H1 (cell line): ENCODE data around the gene MTG1. TPM values are rescaled to one million over a fixed set of nuclear protein-coding genes. Genes with fewer than 3 reads are reported as not detected.

Experiments
- CTCF ChIA-PET: fragments of 300-600 bp; sonication (Branson Sonifier 250); formaldehyde crosslinking; loops from one replicate; lab custom pipeline; 2021; ENCODE audit not compliant: partially characterized antibody; lab: Charles Lee
- POLR2A ChIA-PET: fragments of 300-600 bp; sonication (Branson Sonifier 250); formaldehyde crosslinking; loops from one replicate; lab custom pipeline; 2021; ENCODE audit warnings: inconsistent platforms; ENCODE audit not compliant: partially characterized antibody; lab: Charles Lee
- DNase-seq, 2 experiments: peaks; one replicate each; pipeline versions ENCODE4 v3.0.0 to v3.0.0-alpha.2; 2010 to 2022; ENCODE audit warnings: low spot score in 2 of 2, low read depth in 1 of 2, mixed read lengths in 1 of 2
- FAIRE-seq: peaks from 2 replicates; lab custom pipeline; 2011; peaks lifted over from hg19 to GRCh38; lab: Jason Lieb, UNC
- H2AFZ ChIP-seq: 2 replicates; pipeline ENCODE4 v1.8.1; 2012; ENCODE audit warnings: low read length, inconsistent platforms
- H2AK5ac ChIP-seq: 2 replicates; pipeline ENCODE4 v1.6.1; 2013; ENCODE audit warnings: low read depth, low read length
- H2BK120ac ChIP-seq: replicated peaks from 2 replicates; pipeline ENCODE3; 2013; ENCODE audit warnings: low read depth, low read length, inconsistent platforms
- H2BK12ac ChIP-seq: 2 replicates; pipeline ENCODE4 v1.6.1; 2013; ENCODE audit warnings: low read depth, low read length
- H2BK15ac ChIP-seq: 2 replicates; pipeline ENCODE4 v1.6.1; 2013; ENCODE audit warnings: low read length
- H2BK20ac ChIP-seq: 2 replicates; pipeline ENCODE4 v1.6.1; 2013; ENCODE audit warnings: low read length
- H2BK5ac ChIP-seq: 2 replicates; pipeline ENCODE4 v1.6.1; 2013; ENCODE audit warnings: low read depth, low read length
- H3K14ac ChIP-seq: 2 replicates; pipeline ENCODE4 v1.6.1; 2013; ENCODE audit warnings: inconsistent platforms; ENCODE audit not compliant: insufficient read length
- H3K18ac ChIP-seq: 2 replicates; pipeline ENCODE4 v1.6.1; 2013; ENCODE audit warnings: low read length; ENCODE audit errors: extremely low read depth
- H3K23ac ChIP-seq: 2 replicates; pipeline ENCODE4 v1.6.1; 2013; ENCODE audit warnings: inconsistent platforms; ENCODE audit not compliant: insufficient read length
- H3K23me2 ChIP-seq: 2 replicates; pipeline ENCODE4 v1.6.1; 2013; ENCODE audit warnings: low read depth, low read length
- H3K27ac ChIP-seq: 2 replicates; pipeline ENCODE4 v1.6.1; 2011; ENCODE audit warnings: low read depth, low read length, inconsistent platforms
- H3K27me3 ChIP-seq, 4 experiments: replicated peaks in 1 of 4; 1 replicate in 1 of 4; 2 replicates in 3 of 4; pipeline versions ENCODE4 v1.6.1 to v1.8.1; 2011 to 2013; ENCODE audit warnings: low read length in 3 of 4, mild to moderate bottlenecking in 3 of 4, inconsistent platforms in 2 of 4, mixed read lengths in 2 of 4, moderate library complexity in 1 of 4; ENCODE audit not compliant: control insufficient read depth in 3 of 4, insufficient read depth in 3 of 4; ENCODE audit errors: extremely low read depth in 1 of 4
- H3K36me3 ChIP-seq, 4 experiments: 2 replicates each; pipeline versions ENCODE4 v1.6.1 to v1.8.1; 2011 to 2013; ENCODE audit warnings: mild to moderate bottlenecking in 4 of 4, low read length in 3 of 4, moderate library complexity in 2 of 4, control low read depth in 1 of 4, inconsistent platforms in 1 of 4; ENCODE audit not compliant: insufficient read depth in 4 of 4, control insufficient read depth in 2 of 4
- H3K4ac ChIP-seq: replicated peaks from 2 replicates; pipeline ENCODE3; 2013; ENCODE audit warnings: low read length, low read depth, mixed read lengths, inconsistent platforms; ENCODE audit not compliant: insufficient read length
- H3K4me1 ChIP-seq, 4 experiments: replicated peaks in 1 of 4; 1 replicate in 1 of 4; 2 replicates in 3 of 4; pipeline versions ENCODE4 v1.6.1 to v1.8.1; 2011 to 2013; ENCODE audit warnings: low read length in 3 of 4, inconsistent platforms in 2 of 4, mixed read lengths in 1 of 4; ENCODE audit not compliant: insufficient read depth in 4 of 4, control insufficient read depth in 3 of 4
- H3K4me2 ChIP-seq, 2 experiments: 2 replicates each; pipeline versions ENCODE4 v1.6.1 to v1.8.1; 2011 to 2013; ENCODE audit warnings: low read depth in 2 of 2, low read length in 2 of 2, control low read depth in 1 of 2, inconsistent platforms in 1 of 2, mild to moderate bottlenecking in 1 of 2; ENCODE audit not compliant: insufficient read depth in 1 of 2
- H3K4me3 ChIP-seq, 4 experiments: fragments of 200-600, 300-600 bp in 1 of 4; sonication (generic), shearing (Covaris generic), sonication (Bioruptor Twin) in 1 of 4; 2 replicates each; pipeline versions ENCODE4 v1.5.1 to v1.8.1; 2011 to 2016; ENCODE audit warnings: low read length in 4 of 4, low read depth in 3 of 4, control low read depth in 2 of 4, inconsistent platforms in 2 of 4, mild to moderate bottlenecking in 2 of 4, mixed read lengths in 1 of 4, moderate library complexity in 1 of 4; ENCODE audit not compliant: insufficient read depth in 2 of 4; ENCODE audit errors: extremely low read depth in 1 of 4
- H3K56ac ChIP-seq: replicated peaks from 2 replicates; pipeline ENCODE3; 2013; ENCODE audit warnings: low read depth, mild to moderate bottlenecking, mixed read lengths, low read length, inconsistent platforms; ENCODE audit not compliant: insufficient read length
- H3K79me1 ChIP-seq: 2 replicates; pipeline ENCODE4 v1.6.1; 2013; ENCODE audit warnings: low read depth, low read length, control low read depth
- H3K79me2 ChIP-seq, 2 experiments: 2 replicates each; pipeline versions ENCODE4 v1.6.1 to v1.8.1; 2012 to 2013; ENCODE audit warnings: low read length in 2 of 2, mild to moderate bottlenecking in 2 of 2, inconsistent platforms in 1 of 2; ENCODE audit not compliant: insufficient read depth in 2 of 2, control insufficient read depth in 1 of 2
- H3K9ac ChIP-seq, 4 experiments: replicated peaks in 1 of 4; 1 replicate in 1 of 4; 2 replicates in 3 of 4; pipeline versions ENCODE4 v1.6.1 to v1.8.1; 2011 to 2013; ENCODE audit warnings: low read depth in 3 of 4, low read length in 3 of 4, control low read depth in 2 of 4, mild to moderate bottlenecking in 2 of 4, moderate library complexity in 2 of 4, inconsistent platforms in 1 of 4; ENCODE audit errors: extremely low read depth in 1 of 4
- H3K9me3 ChIP-seq, 2 experiments: 2 replicates each; pipeline versions ENCODE4 v1.6.1 to v1.8.1; 2012 to 2013; ENCODE audit warnings: mild to moderate bottlenecking in 2 of 2, moderate library complexity in 2 of 2, control low read depth in 1 of 2, inconsistent platforms in 1 of 2, low read depth in 1 of 2, low read length in 1 of 2, mixed read lengths in 1 of 2; ENCODE audit not compliant: insufficient read depth in 2 of 2
- H4K20me1 ChIP-seq, 2 experiments: replicated peaks in 1 of 2; 2 replicates each; pipeline versions ENCODE3 to v1.8.1; 2011 to 2013; ENCODE audit warnings: inconsistent platforms in 2 of 2, low read length in 2 of 2, mild to moderate bottlenecking in 1 of 2; ENCODE audit not compliant: insufficient read depth in 2 of 2, control insufficient read depth in 1 of 2
- H4K5ac ChIP-seq: 2 replicates; pipeline ENCODE4 v1.6.1; 2013; ENCODE audit warnings: low read length, low read depth, mixed read lengths, inconsistent platforms; ENCODE audit not compliant: insufficient read length
- H4K8ac ChIP-seq: 2 replicates; pipeline ENCODE4 v1.8.0; 2013; ENCODE audit warnings: mild to moderate bottlenecking, moderate library complexity, low read length, inconsistent platforms; ENCODE audit not compliant: insufficient read depth; ENCODE audit errors: extremely low read depth
- H4K91ac ChIP-seq: replicated peaks from 2 replicates; pipeline ENCODE3; 2013; ENCODE audit warnings: low read length, mixed read lengths, inconsistent platforms; ENCODE audit not compliant: insufficient read length
- CTCF ChIP-seq, 3 experiments: IDR thresholded peaks; 1 replicate in 2 of 3; 2 replicates in 1 of 3; pipeline versions ENCODE4 v1.5.1 to v1.6.1; 2011; ENCODE audit warnings: low read length in 3 of 3, mild to moderate bottlenecking in 3 of 3, inconsistent platforms in 2 of 3, low read depth in 1 of 3, moderate library complexity in 1 of 3; ENCODE audit not compliant: insufficient read depth in 1 of 3; ENCODE audit errors: control extremely low read depth in 1 of 3
- GABPA ChIP-seq: IDR thresholded peaks from 2 replicates; pipeline ENCODE4 v1.6.1; 2011; ENCODE audit warnings: mild to moderate bottlenecking, low read length, moderate library complexity, borderline replicate concordance; ENCODE audit not compliant: insufficient read depth
- HDAC2 ChIP-seq, 2 experiments: fragments of 300-600 bp in 1 of 2; sonication (generic) in 1 of 2; IDR thresholded peaks; 2 replicates each; pipeline ENCODE4 v1.6.1; 2011 to 2012; ENCODE audit warnings: low read depth in 2 of 2, low read length in 2 of 2, mild to moderate bottlenecking in 2 of 2, moderate library complexity in 2 of 2, borderline replicate concordance in 1 of 2, inconsistent platforms in 1 of 2
- MAX ChIP-seq: IDR thresholded peaks from 2 replicates; pipeline ENCODE4 v1.6.1; 2012; ENCODE audit warnings: inconsistent platforms
- PHF8 ChIP-seq: fragments of 200-600 bp; sonication (generic); conservative IDR thresholded peaks from 2 replicates; pipeline ENCODE4 v1.7.1; 2012; ENCODE audit warnings: low read depth, mild to moderate bottlenecking, inconsistent platforms, low read length, moderate library complexity
- RXRA ChIP-seq: IDR thresholded peaks from 2 replicates; pipeline ENCODE4 v1.6.1; 2011; ENCODE audit warnings: low read depth, mild to moderate bottlenecking, low read length, moderate library complexity; ENCODE audit not compliant: insufficient read depth
- SP1 ChIP-seq: IDR thresholded peaks from 2 replicates; pipeline ENCODE4 v1.6.1; 2011; ENCODE audit warnings: low read depth, low read length
- TAF1 ChIP-seq: IDR thresholded peaks from 2 replicates; pipeline ENCODE4 v1.6.1; 2011; ENCODE audit warnings: mild to moderate bottlenecking, low read depth, low read length
- WGBS, 2 experiments: shearing (Covaris generic) in 1 of 2; methylation state at CpG; one replicate each; pipeline versions ENCODE4 v1.1.6 to v1.1.7; 2013 to 2015; ENCODE audit warnings: low lambda C conversion rate in 2 of 2, mixed read lengths in 2 of 2, inconsistent platforms in 1 of 2, low coverage in 1 of 2, missing lambda C conversion rate in 1 of 2; ENCODE audit not compliant: insufficient replicate concordance in 2 of 2, insufficient coverage in 1 of 2, insufficient read length in 1 of 2; ENCODE audit errors: extremely low coverage in 1 of 2, missing lambda C conversion rate in 1 of 2; 5-methylcytosine and 5-hydroxymethylcytosine counted together
- polyA plus RNA-seq, 7 experiments: library from polyadenylated mRNA; depleted of rRNA in 3 of 7; stranded (reverse) in 5 of 7; unstranded in 2 of 7; fragments of >200 nt in 5 of 7; fragments of 200-250 nt in 2 of 7; gene quantifications; 1 replicate in 5 of 7; 2 replicates in 1 of 7; 4 replicates in 1 of 7; pipeline versions ENCODE4 v1.2.1 to v1.2.3, GENCODE V29; 2011 to 2013; ENCODE audit warnings: missing spikeins in 2 of 7, mixed read lengths in 2 of 7
- total RNA-seq: library from RNA; stranded (reverse); fragmentation: NEBNext Ultra II Directional; extraction: Animal tissue kit (Norgen Biotek cat#: 25700); gene quantifications from 2 replicates; pipeline ENCODE4 v1.2.1, GENCODE V29; 2021

The MTG1 gene
- total and polyA plus RNA-seq, 2 of the 8 experiments (the other 6 are each of a cell fraction or from before 2014, with no cell fraction given) = 56.6 to 81.6 TPM

DNA sequence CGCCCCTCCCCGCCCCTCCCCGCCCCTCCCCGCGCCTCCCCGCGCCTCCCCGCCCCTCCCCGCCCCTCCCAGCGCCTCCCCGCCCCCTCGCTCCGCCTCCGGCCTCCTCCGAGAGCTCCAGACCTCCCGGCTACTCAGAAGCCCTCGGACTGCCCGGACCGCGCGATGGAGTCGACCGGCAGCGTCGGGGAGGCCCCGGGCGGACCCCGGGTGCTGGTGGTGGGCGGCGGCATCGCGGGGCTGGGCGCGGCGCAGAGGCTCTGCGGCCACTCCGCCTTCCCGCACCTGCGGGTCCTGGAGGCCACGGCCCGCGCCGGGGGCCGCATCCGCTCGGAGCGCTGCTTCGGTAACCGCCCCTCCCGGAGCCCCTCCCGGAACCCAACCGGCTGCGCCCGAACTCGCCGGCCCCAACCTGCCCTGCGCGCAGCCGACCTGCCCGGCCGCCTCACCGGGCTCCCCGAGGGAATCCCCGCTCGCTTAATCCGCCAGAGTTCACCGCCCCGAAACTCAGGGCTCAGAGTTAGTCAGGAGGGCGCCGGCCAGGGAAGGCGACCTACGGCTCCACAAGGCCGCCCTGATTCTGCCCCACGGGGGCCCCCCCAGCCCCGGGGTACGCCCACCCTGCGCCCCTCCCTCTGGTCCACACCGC lies 14.7 kb upstream of the MTG1 start, which contains the start of gene PAOX:
Gene PAOX (plus strand): TSS at position 111 of the 649 bp plus-strand sequence. CDS start 55 bp downstream, at position 166.
- ChIA-PET POLR2A (interaction anchor here (0.6 to 3.3 kb wide), 5 partner anchors 13 to 44 kb away, joined by 3 to 25 read pairs (median 9); partner anchors contain the start of genes MTG1 and PRAP1), CTCF (no interaction called here)
- Histone ChIP-seq H2BK12ac (0 out of 2 replicates have a peak within 1 kb of the TSS, but pooled peaks have one; percentile 9), H3K4ac (no peak within 1 kb of the TSS), H3K4me1 (peaks cover 0 to 3% (median under 1%) of the 10 kb centered on the region in 4 experiments; a peak in 4 of 7 replicates), H3K4me2 (peak within 1 kb of the TSS; percentile 87 to 100), H3K79me1 (no peaks in the 10 kb centered on the region), H4K5ac (no peak within 1 kb of the TSS), H3K4me3 (peak within 1 kb of the TSS; percentile 72 to 82 (median 72)), H4K91ac (no peak within 1 kb of the TSS), H3K18ac (peak within 1 kb of the TSS; percentile 48), H2BK20ac (no peak within 1 kb of the TSS), H3K79me2 (no peaks in the 10 kb centered on the region), H3K9me3 (no peaks in the 10 kb centered on the region), H3K23ac (no peak within 1 kb of the TSS), H3K9ac (peak within 1 kb of the TSS in 2 of 4 experiments; percentile 19 to 59; a peak in 3 of 7 replicates), H4K8ac (peak within 1 kb of the TSS; percentile 80), H3K14ac (no peak within 1 kb of the TSS), H2BK15ac (peak within 1 kb of the TSS; percentile 61; the same call in 1 of the 2 replicates), H4K20me1 (peaks cover 0 to 4% of the 10 kb centered on the region in 2 experiments), H2AK5ac (no peak within 1 kb of the TSS), H3K56ac (peak within 1 kb of the TSS; percentile 16), H2BK120ac (no peak within 1 kb of the TSS), H3K23me2 (peaks cover 15% of the 10 kb centered on the region; the same call in 1 of the 2 replicates), H3K27ac (no peak within 1 kb of the TSS), H3K36me3 (no peaks in the 10 kb centered on the region), H3K27me3 (peaks cover 8 to 48% (median 29%) of the 10 kb centered on the region in 4 experiments), H2AFZ (peak within 1 kb of the TSS; percentile 84), H2BK5ac (no peak within 1 kb of the TSS; the same call in 1 of the 2 replicates)
- DNase-seq = peak in 1 of 2 experiments; percentile 76
- 4% methylated on average over 32 of the region's 78 CpGs; no CpG with 5 or more reads in 1 of the 2 experiments for WGBS, 2 experiments
- no peak for FAIRE-seq
- TF ChIP-seq SP1 (no peak), MAX (no peak), CTCF (IDR thresholded peaks at IDR 0.05; ENCODE audit: control extremely low read depth in 1 of 3, insufficient read depth in 1 of 3, low read depth in 1 of 3, low read length in 3 of 3) (no peak), TAF1 (peak; percentile 64), PHF8 (0 out of 2 replicates have a peak, but pooled peaks have one; percentile 44), RXRA (no peak), GABPA (no peak), HDAC2 (IDR thresholded peaks at IDR 0.05; ENCODE audit: borderline replicate concordance in 1 of 2, low read depth in 2 of 2, low read length in 2 of 2) (no peak)
